HFF-Myc (cell line): ENCODE data around the gene MFAP2.

Experiments
- DNase-seq: peaks from one replicate; pipeline ENCODE4 v3.0.0-alpha.2; 2011; ENCODE audit warnings: low read depth; ENCODE audit errors: extremely low read depth
- H3K4me3 ChIP-seq: replicated peaks from 2 replicates; pipeline ENCODE4 v1.5.1; 2011; ENCODE audit warnings: low read depth, mild to moderate bottlenecking, control low read depth, low read length
- CTCF ChIP-seq: IDR thresholded peaks from 2 replicates; pipeline ENCODE4 v1.5.1; 2012; ENCODE audit warnings: mild to moderate bottlenecking, low read depth, low read length, control low read depth; ENCODE audit errors: missing control alignments

The MFAP2 gene

GRCh38 chr1:17023573-17023972, 43.2 kb upstream of the MFAP2 start:
- DNase-seq: no peak
- no peak for TF ChIP-seq CTCF
- no peak overlapping the region for H3K4me3 ChIP-seq

GRCh38 chr1:17023102-17023501, 42.7 kb upstream of the MFAP2 start:
- H3K4me3 ChIP-seq: no peak overlapping the region
- no peak for TF ChIP-seq CTCF
- no peak for DNase-seq

- TF ChIP-seq CTCF: no peak
- no peak overlapping the region for H3K4me3 ChIP-seq
- no peak for DNase-seq
Observed at GRCh38 chr1:17021896-17022295, 41.5 kb upstream of the MFAP2 start.

- DNase-seq: peak; percentile 39
- no peak overlapping the region for H3K4me3 ChIP-seq
- no peak for TF ChIP-seq CTCF
Observed at GRCh38 chr1:17020502-17020901, 40.1 kb upstream of the MFAP2 start.

GRCh38 chr1:17018849-17019248, 38.4 kb upstream of the MFAP2 start:
- TF ChIP-seq CTCF: no peak
- H3K4me3 ChIP-seq: no peak overlapping the region
- DNase-seq: no peak

- no peak for DNase-seq
- no peak for TF ChIP-seq CTCF
- no peak overlapping the region for H3K4me3 ChIP-seq
Observed at GRCh38 chr1:17017435-17017834, 37.0 kb upstream of the MFAP2 start.

- no peak for DNase-seq
- no peak overlapping the region for H3K4me3 ChIP-seq
- no peak for TF ChIP-seq CTCF
Observed at GRCh38 chr1:17016317-17016661, 35.9 kb upstream of the MFAP2 start.
